H9 (cell line): ENCODE measurements around the gene BBOX1. TPM values are rescaled to one million over a fixed set of nuclear protein-coding genes. Genes with fewer than 3 reads are reported as not detected.

ENCODE experiments used
- DNase-seq: peaks from one replicate; pipeline ENCODE4 v3.0.0-alpha.2; 2017
- H2AFZ ChIP-seq: one replicate; pipeline ENCODE4 v1.6.1; 2013; ENCODE audit warnings: mild to moderate bottlenecking, low read length, control low read depth, moderate library complexity
- H2AK5ac ChIP-seq: 2 replicates; pipeline ENCODE4 v1.6.1; 2013; ENCODE audit warnings: low read length, control low read depth, mixed read lengths; ENCODE audit not compliant: insufficient read length
- H2BK120ac ChIP-seq: one replicate; pipeline ENCODE4 v1.6.1; 2013; ENCODE audit warnings: low read depth, mild to moderate bottlenecking, low read length, control low read depth, inconsistent platforms; ENCODE audit not compliant: poor library complexity, severe bottlenecking
- H2BK12ac ChIP-seq: 2 replicates; pipeline ENCODE4 v1.6.1; 2013; ENCODE audit warnings: low read length, control low read depth, mixed read lengths, low read depth; ENCODE audit not compliant: insufficient read length
- H2BK15ac ChIP-seq: 2 replicates; pipeline ENCODE4 v1.6.1; 2013; ENCODE audit warnings: low read depth, low read length, control low read depth
- H2BK20ac ChIP-seq: one replicate; pipeline ENCODE4 v1.6.1; 2013; ENCODE audit warnings: low read depth, mild to moderate bottlenecking, low read length, control low read depth, inconsistent platforms; ENCODE audit not compliant: poor library complexity, severe bottlenecking
- H2BK5ac ChIP-seq: 2 replicates; pipeline ENCODE4 v1.6.1; 2013; ENCODE audit warnings: low read length, control low read depth, mixed read lengths; ENCODE audit not compliant: insufficient read length
- H3K14ac ChIP-seq: 2 replicates; pipeline ENCODE4 v1.6.1; 2013; ENCODE audit warnings: low read length, control low read depth; ENCODE audit not compliant: insufficient read depth
- H3K18ac ChIP-seq: 2 replicates; pipeline ENCODE4 v1.6.1; 2013; ENCODE audit warnings: low read depth, mild to moderate bottlenecking, mixed read lengths, low read length, control low read depth; ENCODE audit not compliant: insufficient read length
- H3K23ac ChIP-seq: 2 replicates; pipeline ENCODE4 v1.6.1; 2013; ENCODE audit warnings: low read length, control low read depth, mixed read lengths, low read depth; ENCODE audit not compliant: insufficient read length
- H3K23me2 ChIP-seq: 2 replicates; pipeline ENCODE4 v1.6.1; 2013; ENCODE audit warnings: low read depth, mild to moderate bottlenecking, mixed read lengths, low read length, control low read depth; ENCODE audit not compliant: insufficient read length, poor library complexity, severe bottlenecking
- H3K27ac ChIP-seq: 2 replicates; pipeline ENCODE4 v1.5.1; 2013; ENCODE audit warnings: low read length, control low read depth, mixed read lengths, low read depth; ENCODE audit not compliant: insufficient read length
- H3K27me3 ChIP-seq: 2 replicates; pipeline ENCODE4 v1.6.1; 2013; ENCODE audit warnings: low read length, control low read depth, inconsistent platforms; ENCODE audit not compliant: insufficient read depth
- H3K4ac ChIP-seq: 2 replicates; pipeline ENCODE4 v1.6.1; 2013; ENCODE audit warnings: low read depth, mild to moderate bottlenecking, control low read depth, inconsistent platforms, low read length, moderate library complexity
- H3K4me1 ChIP-seq: 2 replicates; pipeline ENCODE4 v1.6.1; 2013; ENCODE audit warnings: low read length, control low read depth, inconsistent platforms; ENCODE audit not compliant: insufficient read depth
- H3K4me2 ChIP-seq: 2 replicates; pipeline ENCODE4 v1.6.1; 2013; ENCODE audit warnings: low read length, control low read depth, mixed read lengths; ENCODE audit not compliant: insufficient read length, insufficient read depth
- H3K56ac ChIP-seq: 2 replicates; pipeline ENCODE4 v1.6.1; 2013; ENCODE audit warnings: low read depth, mild to moderate bottlenecking, mixed read lengths, low read length, control low read depth; ENCODE audit not compliant: insufficient read length
- H3K79me1 ChIP-seq: 2 replicates; pipeline ENCODE4 v1.6.1; 2013; ENCODE audit warnings: low read depth, mild to moderate bottlenecking, moderate library complexity, low read length, control low read depth, inconsistent platforms; ENCODE audit not compliant: insufficient read depth, poor library complexity, severe bottlenecking
- H3K79me2 ChIP-seq: 2 replicates; pipeline ENCODE4 v1.6.1; 2013; ENCODE audit warnings: low read length, control low read depth, inconsistent platforms; ENCODE audit not compliant: insufficient read depth
- H3K9ac ChIP-seq: 2 replicates; pipeline ENCODE4 v1.6.1; 2013; ENCODE audit warnings: low read length, control low read depth, mixed read lengths; ENCODE audit not compliant: insufficient read length; ENCODE audit errors: extremely low read depth
- H3K9me3 ChIP-seq: one replicate; pipeline ENCODE4 v1.6.1; 2013; ENCODE audit warnings: low read depth, low read length, inconsistent platforms; ENCODE audit not compliant: control insufficient read depth
- H3T11ph ChIP-seq: one replicate; pipeline ENCODE4 v1.6.1; 2013; ENCODE audit warnings: mild to moderate bottlenecking, low read length, control low read depth, inconsistent platforms
- H4K20me1 ChIP-seq: one replicate; pipeline ENCODE4 v1.6.1; 2013; ENCODE audit not compliant: control insufficient read depth, insufficient read length, insufficient read depth
- H4K5ac ChIP-seq: 2 replicates; pipeline ENCODE4 v1.6.1; 2013; ENCODE audit warnings: low read depth, mild to moderate bottlenecking, mixed read lengths, low read length, control low read depth; ENCODE audit not compliant: insufficient read length
- H4K8ac ChIP-seq: replicated peaks from 2 replicates; pipeline ENCODE4 v1.6.1; 2013; ENCODE audit warnings: low read length, control low read depth, mixed read lengths, low read depth; ENCODE audit not compliant: insufficient read length
- H4K91ac ChIP-seq: 2 replicates; pipeline ENCODE4 v1.6.1; 2013; ENCODE audit warnings: low read depth, mild to moderate bottlenecking, moderate library complexity, mixed read lengths, low read length, control low read depth; ENCODE audit not compliant: insufficient read length
- H3K27ac Mint-ChIP-seq, 3 experiments: 2 replicates in 2 of 3; 3 replicates in 1 of 3; pipeline ENCODE4 v1.8.0; 2020 to 2021; ENCODE audit warnings: mixed read lengths in 3 of 3, mild to moderate bottlenecking in 1 of 3, moderate library complexity in 1 of 3
- H3K27me3 Mint-ChIP-seq: 2 replicates; pipeline ENCODE4 v1.8.0; 2021; ENCODE audit warnings: low read depth, mild to moderate bottlenecking, moderate library complexity, mixed read lengths
- H3K36me3 Mint-ChIP-seq, 3 experiments: 2 replicates in 2 of 3; 3 replicates in 1 of 3; pipeline ENCODE4 v1.8.0; 2020 to 2021; ENCODE audit warnings: low read depth in 3 of 3, mixed read lengths in 3 of 3; ENCODE audit not compliant: insufficient read depth in 1 of 3
- H3K4me1 Mint-ChIP-seq, 2 experiments: 2 replicates each; pipeline ENCODE4 v1.8.0; 2020; ENCODE audit warnings: mixed read lengths in 2 of 2
- H3K4me3 Mint-ChIP-seq, 2 experiments: 2 replicates in 1 of 2; 3 replicates in 1 of 2; pipeline ENCODE4 v1.8.0; 2020 to 2021; ENCODE audit warnings: mild to moderate bottlenecking in 2 of 2, mixed read lengths in 2 of 2, moderate library complexity in 1 of 2
- H3K9me3 Mint-ChIP-seq, 2 experiments: 2 replicates in 1 of 2; 3 replicates in 1 of 2; pipeline ENCODE4 v1.8.0; 2020; ENCODE audit warnings: mild to moderate bottlenecking in 2 of 2, mixed read lengths in 2 of 2, moderate library complexity in 1 of 2
- WGBS: extraction: QIAGEN DNeasy Blood & Tissue Kit; methylation state at CpG from one replicate; pipeline ENCODE4 v1.1.7; 2013; ENCODE audit warnings: missing lambda C conversion rate, low lambda C conversion rate, mixed read lengths; ENCODE audit not compliant: insufficient read length; ENCODE audit errors: extremely low coverage; 5-methylcytosine and 5-hydroxymethylcytosine counted together
- total RNA-seq: library from RNA; stranded (reverse); gene quantifications from 2 replicates; pipeline ENCODE4 v1.2.1, GENCODE V29; 2021
- TF ChIP-seq, protein P1 (sequence below): fragments of 200-600 bp; sonication (generic); conservative IDR thresholded peaks from 3 replicates; pipeline ENCODE4 v1.8.0; 2021; ENCODE audit warnings: antibody characterized with exemption, mild to moderate bottlenecking

BBOX1 gene
- total RNA-seq, 1 experiment from 2014 or later = not detected

DNA sequence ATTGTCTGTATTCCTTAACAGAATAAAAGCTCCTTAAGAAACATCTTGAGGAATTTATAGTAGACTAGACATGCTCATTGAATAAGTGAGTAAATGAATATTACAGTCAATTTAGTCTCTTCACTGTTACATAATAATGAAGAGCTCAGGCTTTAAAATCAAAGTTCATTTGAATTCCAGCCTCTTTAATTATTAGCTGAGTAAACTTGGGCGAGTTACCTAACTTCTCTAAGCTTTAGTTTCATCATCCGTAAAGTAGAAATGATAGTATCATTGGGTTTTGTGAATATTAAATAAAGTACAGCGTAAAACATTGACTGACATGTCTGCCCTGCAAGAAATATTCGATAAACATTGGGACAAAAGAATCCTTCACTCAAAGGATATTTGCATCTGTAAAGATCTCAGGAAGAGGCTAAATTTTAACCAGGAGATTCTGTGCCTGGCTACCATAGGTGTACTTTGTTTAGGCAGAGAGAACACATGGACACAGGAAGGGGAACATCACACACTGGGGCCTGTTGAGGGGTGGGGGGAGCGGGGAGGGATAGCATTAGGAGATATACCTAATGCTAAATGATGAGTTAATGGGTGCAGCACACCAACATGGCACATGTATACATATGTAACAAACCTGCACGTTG lies 15.2 kb upstream of the BBOX1 start:
- Histone ChIP-seq H2BK15ac (no peak overlapping the region), H3K4me2 (no peak overlapping the region), H4K8ac (no peak overlapping the region), H3K4me1 (no peaks in the 10 kb centered on the region; the same call in 1 of the 2 replicates), H2BK20ac (no peak overlapping the region), H3K79me1 (no peaks in the 10 kb centered on the region), H2AK5ac (no peak overlapping the region), H2BK12ac (no peak overlapping the region), H4K20me1 (no peaks in the 10 kb centered on the region), H4K91ac (no peak overlapping the region), H2AFZ (no peak overlapping the region), H3K23ac (no peak overlapping the region), H3K4ac (no peak overlapping the region), H3K9ac (no peak overlapping the region), H3K27ac (no peak overlapping the region), H4K5ac (no peak overlapping the region), H3T11ph (no peak overlapping the region), H3K14ac (no peak overlapping the region), H3K27me3 (no peaks in the 10 kb centered on the region), H3K23me2 (no peaks in the 10 kb centered on the region), H2BK5ac (no peak overlapping the region), H2BK120ac (no peak overlapping the region), H3K18ac (no peak overlapping the region), H3K56ac (no peak overlapping the region), H3K9me3 (no peaks in the 10 kb centered on the region), H3K79me2 (no peaks in the 10 kb centered on the region)
- no peaks in the 10 kb centered on the region for H3K27me3 Mint-ChIP-seq
- H3K36me3 Mint-ChIP-seq = no peaks in the 10 kb centered on the region; a peak in 1 of 7 replicates
- TF ChIP-seq, protein P1, sequence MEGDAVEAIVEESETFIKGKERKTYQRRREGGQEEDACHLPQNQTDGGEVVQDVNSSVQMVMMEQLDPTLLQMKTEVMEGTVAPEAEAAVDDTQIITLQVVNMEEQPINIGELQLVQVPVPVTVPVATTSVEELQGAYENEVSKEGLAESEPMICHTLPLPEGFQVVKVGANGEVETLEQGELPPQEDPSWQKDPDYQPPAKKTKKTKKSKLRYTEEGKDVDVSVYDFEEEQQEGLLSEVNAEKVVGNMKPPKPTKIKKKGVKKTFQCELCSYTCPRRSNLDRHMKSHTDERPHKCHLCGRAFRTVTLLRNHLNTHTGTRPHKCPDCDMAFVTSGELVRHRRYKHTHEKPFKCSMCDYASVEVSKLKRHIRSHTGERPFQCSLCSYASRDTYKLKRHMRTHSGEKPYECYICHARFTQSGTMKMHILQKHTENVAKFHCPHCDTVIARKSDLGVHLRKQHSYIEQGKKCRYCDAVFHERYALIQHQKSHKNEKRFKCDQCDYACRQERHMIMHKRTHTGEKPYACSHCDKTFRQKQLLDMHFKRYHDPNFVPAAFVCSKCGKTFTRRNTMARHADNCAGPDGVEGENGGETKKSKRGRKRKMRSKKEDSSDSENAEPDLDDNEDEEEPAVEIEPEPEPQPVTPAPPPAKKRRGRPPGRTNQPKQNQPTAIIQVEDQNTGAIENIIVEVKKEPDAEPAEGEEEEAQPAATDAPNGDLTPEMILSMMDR = no peak
- no peak for DNase-seq
- WGBS = no CpG with 5 or more reads among the region's 6 CpGs
- H3K4me3 Mint-ChIP-seq = no peak overlapping the region
- no peak overlapping the region; a peak in 1 of 7 replicates for H3K27ac Mint-ChIP-seq
- H3K9me3 Mint-ChIP-seq = no peaks in the 10 kb centered on the region
- peaks cover 7 to 9% of the 10 kb centered on the region in 2 experiments for H3K4me1 Mint-ChIP-seq
